CD4-positive, alpha-beta T cell treated with Interleukin-17A for 4 hours (primary cell): Measurements from ENCODE around the gene ACACA.

ENCODE experiments used
- DNase-seq: peaks from one replicate; pipeline ENCODE4 v3.0.0-alpha.2; 2020; ENCODE audit warnings: mixed read lengths

ACACA gene

DNA sequence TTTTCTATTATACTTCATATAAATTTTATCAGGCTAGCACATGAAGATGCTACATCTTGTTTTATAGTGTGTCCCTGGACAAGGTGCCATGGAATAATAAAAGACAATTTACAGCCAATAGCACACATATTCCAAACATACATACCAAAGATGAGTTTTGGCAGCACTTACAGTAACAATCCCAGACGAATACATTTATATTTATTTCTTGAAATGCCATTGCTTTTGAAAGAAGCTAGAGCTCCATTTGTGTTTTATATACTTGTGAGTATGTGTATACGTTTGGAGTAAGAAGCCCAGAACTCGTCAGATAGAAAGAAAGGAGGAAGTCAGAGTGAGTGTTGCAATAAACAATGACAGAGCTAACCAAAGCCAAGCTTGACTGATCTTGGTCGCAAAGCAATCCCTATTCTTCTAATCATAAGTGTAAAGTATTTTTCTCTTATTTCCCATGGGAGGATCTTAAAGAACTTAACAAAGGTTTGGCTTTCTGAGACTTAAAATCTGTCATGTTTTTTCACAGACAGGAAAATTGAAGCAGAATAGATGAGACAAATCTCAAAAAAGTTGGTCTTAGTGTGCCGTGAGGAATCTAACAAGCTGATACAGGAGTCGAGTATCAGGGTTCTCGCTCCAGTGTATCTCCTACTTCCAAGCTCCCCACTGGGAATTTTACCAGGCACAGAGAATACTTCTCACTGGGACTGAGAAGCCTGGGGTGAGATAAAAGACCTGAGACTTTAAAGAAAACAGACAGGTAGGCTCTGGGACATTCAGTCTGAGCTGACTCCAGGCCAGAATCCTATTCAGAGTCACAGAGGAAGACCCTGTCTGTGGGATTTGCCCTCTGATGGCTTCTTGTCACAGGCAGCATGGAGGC is 282.5 kb downstream of the ACACA start:
- DNase-seq, result no peak

DNA sequence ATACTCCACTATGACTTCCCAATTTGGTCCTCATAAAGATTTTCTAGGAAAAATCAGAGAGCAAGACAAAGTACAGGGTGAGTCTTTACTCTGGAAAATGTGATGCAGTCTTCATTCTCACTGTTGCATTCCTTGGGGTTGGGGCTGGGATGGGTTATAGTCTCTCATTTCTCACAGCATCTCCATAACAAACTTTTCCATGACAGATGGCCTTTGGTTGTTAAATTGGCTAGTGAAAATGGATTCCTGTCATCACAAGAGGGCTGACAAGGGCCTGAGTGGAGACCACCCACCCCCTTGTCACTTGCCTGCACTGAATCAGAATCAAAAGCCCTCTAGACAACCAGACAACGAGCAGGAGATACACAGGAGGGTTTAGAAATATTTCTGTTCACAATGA is 283.2 kb downstream of the ACACA start:
- no peak for DNase-seq

DNA sequence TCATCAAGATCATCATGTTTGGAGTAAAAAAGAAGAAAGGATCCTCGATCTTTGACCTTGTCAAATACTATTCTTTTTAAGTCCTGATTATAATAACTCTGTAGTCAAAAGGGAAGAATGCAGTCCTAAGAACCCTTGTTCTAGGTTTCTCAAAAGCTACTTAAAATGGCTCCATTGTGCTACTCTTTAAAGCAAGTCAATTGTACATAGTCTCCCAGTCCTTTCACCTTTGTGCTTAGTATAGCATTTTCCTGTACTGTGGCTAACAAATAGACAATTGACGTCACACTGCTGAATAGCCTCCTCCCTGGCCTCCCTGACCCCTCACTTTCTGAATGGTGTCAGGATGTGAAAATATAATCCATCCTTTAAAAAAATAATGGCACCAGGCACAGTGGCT is 285.0 kb downstream of the ACACA start:
- no peak for DNase-seq

DNA sequence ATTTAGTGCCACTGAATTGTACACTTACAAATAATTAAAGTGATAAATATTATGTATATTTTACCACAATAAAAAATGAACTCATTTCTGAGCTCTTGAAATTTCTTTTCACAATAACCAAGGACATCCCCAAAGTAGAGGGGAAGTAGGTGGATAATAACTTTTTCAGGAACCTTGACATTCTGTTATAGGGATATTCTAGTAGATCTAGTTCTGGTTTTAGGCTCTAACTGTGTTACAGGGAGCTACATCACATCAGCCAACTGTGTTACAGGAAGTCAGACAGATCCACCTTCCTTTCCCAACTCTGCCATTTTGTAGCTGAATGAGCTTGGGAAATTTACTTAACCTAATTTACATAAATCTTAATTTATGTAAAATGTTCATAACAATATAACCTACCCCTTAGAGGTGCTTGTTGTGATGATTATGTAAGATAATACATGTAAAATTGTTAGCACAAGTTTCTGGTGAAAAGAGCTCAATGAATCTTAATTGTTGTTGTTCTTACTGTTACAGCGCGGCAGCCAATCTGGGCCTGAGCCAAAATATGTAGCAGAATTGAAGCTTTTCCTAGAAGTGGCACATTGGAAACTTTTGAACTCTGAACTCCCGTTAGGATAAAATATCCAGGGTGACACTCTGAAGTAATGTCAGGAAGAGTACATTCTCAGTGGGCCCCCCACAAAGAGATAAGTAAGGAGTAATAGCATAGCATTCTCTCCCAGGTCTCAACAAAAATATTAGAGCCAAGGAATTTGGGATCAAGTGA is 288.1 kb downstream of the ACACA start:
- no peak for DNase-seq

DNA sequence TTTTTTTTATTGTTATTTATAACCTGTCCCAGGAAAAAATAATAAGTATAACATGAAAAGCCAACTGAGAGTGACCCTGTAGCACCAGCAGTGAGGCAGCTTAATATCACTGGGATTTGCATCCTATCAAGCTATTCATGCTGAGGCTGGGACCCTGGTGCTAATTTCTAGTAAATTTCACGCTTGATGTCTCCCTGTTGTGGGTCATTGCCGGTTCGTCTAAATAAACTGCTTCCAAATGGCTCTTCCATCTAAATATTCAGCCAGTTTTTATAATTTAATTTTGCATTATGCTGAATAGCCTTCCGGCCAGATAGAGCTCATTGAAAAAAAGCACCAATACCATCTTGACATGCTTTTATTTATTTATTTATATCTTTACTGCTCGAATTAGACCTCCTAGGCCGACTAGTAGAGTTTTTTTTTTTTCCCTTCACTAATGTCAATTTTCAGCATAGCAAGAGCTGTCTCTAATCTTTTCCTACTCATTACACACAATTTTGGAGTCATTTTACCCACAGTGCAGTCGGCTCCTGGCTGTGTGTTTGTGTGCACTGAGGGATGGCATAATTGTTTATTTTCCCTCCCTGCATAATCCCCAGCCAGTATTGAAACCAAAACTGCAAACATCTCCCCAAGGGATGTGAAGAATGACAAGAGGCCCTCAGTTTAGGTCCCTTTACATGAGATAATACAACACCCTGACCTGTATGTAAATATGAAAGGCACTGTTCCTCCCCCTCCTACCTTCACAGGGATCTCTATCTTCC is 289.1 kb downstream of the ACACA start:
- no peak for DNase-seq

GRCh38 chr17:37116671-37117185 is 289.9 kb downstream of the ACACA start:
- no peak for DNase-seq

DNA sequence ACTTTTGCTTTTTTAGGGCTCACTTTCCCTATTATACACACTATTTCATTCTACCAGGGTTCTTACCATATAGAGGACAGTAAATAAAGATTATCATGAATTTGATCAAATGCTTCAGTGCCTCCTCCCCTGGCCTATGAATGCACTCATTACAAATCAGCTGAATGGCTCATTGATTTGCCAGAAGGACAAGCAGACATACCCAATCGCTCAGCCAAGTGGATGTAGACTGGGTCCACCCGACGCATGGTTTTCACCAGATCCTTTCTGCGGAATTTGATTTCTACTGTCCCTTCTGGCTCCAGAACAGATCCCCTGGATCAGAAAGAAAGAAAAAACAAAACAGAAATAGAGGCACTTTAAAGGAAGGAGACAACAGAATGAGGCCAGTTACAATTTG is 295.3 kb downstream of the ACACA start:
- DNase-seq, result no peak

- no peak for DNase-seq
Observed at GRCh38 chr17:37110746-37111145, 295.9 kb downstream of the ACACA start.

GRCh38 chr17:37109731-37110710 is 296.6 kb downstream of the ACACA start:
- no peak for DNase-seq

GRCh38 chr17:37109106-37109505 is 297.5 kb downstream of the ACACA start:
- DNase-seq, result no peak

DNA sequence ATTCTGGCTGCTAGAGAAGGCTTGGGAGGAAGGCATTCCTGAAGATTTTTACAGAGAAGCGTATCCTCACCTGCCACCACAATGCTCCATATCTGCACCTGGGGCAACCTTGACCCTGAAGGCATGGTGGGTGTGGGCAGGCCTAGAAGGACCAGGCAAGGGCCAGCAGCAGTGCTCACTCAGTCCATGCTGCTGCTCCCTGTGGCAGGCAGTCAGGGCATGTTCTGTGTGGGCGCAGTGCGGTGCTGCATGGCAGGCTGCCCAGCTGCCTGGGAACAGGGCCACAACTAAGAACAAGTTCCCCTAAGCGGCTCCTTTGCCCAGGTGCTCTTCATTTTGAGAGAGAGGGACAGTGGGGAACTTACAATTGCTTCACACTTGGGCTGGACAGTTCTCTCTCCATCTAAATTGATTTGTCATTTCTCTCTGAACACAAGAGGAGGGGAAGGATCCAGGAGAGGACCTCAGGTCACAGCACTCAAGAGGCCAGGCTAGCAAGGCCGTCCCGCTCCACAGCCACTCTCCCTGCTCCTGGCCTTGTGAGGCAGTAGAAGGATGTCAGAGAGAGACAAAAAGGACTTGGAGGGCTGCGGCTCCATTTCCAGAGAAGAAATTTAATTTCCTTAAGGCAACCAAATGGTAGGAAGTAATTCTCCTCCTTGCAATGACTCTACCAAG is 299.1 kb downstream of the ACACA start:
- DNase-seq, result no peak

- DNase-seq, result no peak
Observed at GRCh38 chr17:37106049-37106448, 300.6 kb downstream of the ACACA start.

- no peak for DNase-seq
Observed at GRCh38 chr17:37103231-37103630, 303.4 kb downstream of the ACACA start.

DNA sequence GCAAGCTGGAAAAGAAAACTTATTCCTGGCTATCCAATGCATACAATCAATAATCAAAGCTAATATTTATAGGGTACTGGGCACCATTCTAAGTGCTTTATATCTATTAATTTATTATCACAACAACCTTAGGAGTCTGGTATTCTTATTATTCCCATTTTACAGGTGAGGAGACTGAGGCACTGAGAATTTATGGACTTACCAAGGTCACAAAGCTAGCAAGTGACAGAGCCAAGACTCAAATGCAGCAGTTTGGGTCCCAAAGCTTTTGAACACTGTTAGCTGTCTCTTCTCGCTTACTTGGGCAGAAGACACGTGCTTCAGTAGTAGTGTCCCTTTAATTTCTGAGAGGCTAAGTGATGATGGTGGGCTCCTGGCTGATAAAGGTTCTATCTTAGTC is 305.3 kb downstream of the ACACA start:
- DNase-seq, result no peak

GRCh38 chr17:37100231-37100630 is 306.4 kb downstream of the ACACA start:
- no peak for DNase-seq

- DNase-seq, result no peak
Observed at GRCh38 chr17:37098910-37099664, 307.5 kb downstream of the ACACA start.

DNA sequence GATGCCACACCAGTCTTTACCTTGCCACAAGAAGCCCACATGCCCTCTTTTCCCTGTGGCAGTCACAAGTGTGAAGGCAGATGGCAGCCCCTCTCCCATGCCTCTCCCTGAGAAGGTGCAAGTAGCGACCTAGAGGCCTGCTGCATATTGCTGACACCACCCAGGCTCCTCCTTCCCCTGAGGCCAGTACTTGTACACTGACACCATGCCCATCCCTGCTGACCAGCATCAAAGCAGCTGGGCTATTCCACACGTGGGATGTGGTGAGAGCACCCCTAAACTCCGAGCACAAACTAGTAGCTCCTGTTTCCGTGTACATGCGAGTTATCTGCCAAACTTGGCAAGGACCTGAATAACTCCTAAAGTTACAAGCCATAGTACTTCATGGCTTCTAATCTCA is 308.5 kb downstream of the ACACA start:
- no peak for DNase-seq

DNA sequence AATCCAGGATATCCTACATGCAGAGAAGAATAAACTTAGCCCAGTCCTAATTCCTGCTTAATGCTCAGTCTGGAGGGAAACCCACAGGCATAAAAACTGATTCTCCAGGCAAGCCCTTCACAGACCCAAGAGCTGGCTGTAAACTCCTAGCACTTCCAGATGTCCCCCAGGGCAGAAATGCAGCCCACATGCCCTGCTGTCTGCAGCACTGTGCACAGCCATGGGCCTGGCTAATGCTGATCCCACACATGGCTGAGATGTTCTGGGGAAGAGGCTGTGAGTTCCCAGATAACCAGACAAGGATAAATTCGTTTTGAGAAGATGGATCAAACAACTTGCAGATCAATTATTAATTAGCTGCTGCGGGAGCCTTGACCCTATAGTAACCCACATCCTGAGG is 309.5 kb downstream of the ACACA start:
- DNase-seq, result no peak

DNA sequence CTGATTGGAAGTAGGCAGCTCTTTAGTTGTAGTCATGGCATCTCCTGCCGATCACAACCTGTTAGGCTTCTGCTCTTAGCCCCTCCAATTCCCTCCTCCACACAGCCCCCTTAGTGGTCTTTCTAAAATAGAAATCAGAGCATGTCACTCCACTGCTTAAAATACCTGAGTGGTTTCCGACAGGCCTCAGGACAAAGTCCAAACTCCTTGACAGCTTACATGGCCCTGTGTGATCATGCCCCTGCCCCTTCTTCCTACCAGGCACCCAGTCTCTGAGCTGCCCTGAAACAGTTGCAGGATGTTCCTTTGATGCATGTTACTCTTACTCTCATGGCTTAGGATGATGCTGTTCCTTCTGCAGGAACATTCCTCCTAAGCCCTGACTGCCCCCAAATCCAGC is 310.6 kb downstream of the ACACA start:
- no peak for DNase-seq

DNA sequence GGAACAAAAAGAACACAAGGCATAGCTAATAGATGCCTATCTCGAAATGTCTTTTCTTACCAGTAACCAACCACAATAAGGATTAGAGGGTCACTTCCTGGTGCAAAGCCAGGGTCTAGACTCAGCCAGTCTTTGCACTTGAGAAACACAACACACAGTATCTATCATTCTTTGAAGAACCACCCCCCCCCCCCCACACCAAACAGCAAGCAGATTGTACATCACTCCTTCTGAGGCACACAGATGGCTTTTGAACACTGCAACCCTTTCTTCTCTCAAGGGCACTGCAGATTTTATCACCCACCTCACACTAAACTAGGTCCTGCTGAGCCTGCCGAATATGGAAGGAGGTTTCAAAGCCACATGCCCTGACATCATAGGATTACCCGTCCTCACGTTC is 312.2 kb downstream of the ACACA start:
- no peak for DNase-seq

GRCh38 chr17:37092701-37093100 is 313.9 kb downstream of the ACACA start:
- DNase-seq, result no peak
